Mesendoderm (in vitro differentiated cells): ENCODE data around the gene PFAS.

Experiments
- DNase-seq: peaks from one replicate; pipeline ENCODE4 v3.0.0; 2013
- H2AK5ac ChIP-seq: 2 replicates; pipeline ENCODE4 v1.6.1; 2013; ENCODE audit warnings: low read length, inconsistent platforms
- H2BK120ac ChIP-seq: 2 replicates; pipeline ENCODE4 v1.6.1; 2013; ENCODE audit warnings: low read depth, mild to moderate bottlenecking, low read length, moderate library complexity, mixed read lengths
- H2BK15ac ChIP-seq: replicated peaks from 2 replicates; pipeline ENCODE4 v1.6.1; 2013; ENCODE audit warnings: low read depth, mild to moderate bottlenecking, moderate library complexity
- H2BK5ac ChIP-seq: 2 replicates; pipeline ENCODE4 v1.6.1; 2013; ENCODE audit warnings: low read length, inconsistent platforms
- H3K18ac ChIP-seq: 2 replicates; pipeline ENCODE4 v1.6.1; 2013; ENCODE audit warnings: mild to moderate bottlenecking, low read length, mixed read lengths
- H3K23ac ChIP-seq: one replicate; pipeline ENCODE4 v1.6.1; 2013; ENCODE audit warnings: low read length
- H3K27ac ChIP-seq: 2 replicates; pipeline ENCODE4 v1.5.1; 2013; ENCODE audit warnings: low read depth, mild to moderate bottlenecking, inconsistent platforms, low read length, moderate library complexity
- H3K27me3 ChIP-seq: 2 replicates; pipeline ENCODE4 v1.6.1; 2013; ENCODE audit warnings: low read length, control low read depth, mild to moderate bottlenecking, inconsistent platforms; ENCODE audit not compliant: insufficient read depth, poor library complexity
- H3K36me3 ChIP-seq: 2 replicates; pipeline ENCODE4 v1.6.1; 2013; ENCODE audit warnings: low read length, inconsistent platforms; ENCODE audit not compliant: control insufficient read depth, insufficient read depth
- H3K4ac ChIP-seq: one replicate; pipeline ENCODE4 v1.6.1; 2013; ENCODE audit warnings: low read depth, mild to moderate bottlenecking, low read length, moderate library complexity
- H3K4me1 ChIP-seq: 2 replicates; pipeline ENCODE4 v1.6.1; 2013; ENCODE audit warnings: low read depth, low read length, inconsistent platforms; ENCODE audit not compliant: control insufficient read depth
- H3K4me2 ChIP-seq: 2 replicates; pipeline ENCODE4 v1.6.1; 2013; ENCODE audit warnings: low read length
- H3K4me3 ChIP-seq: 2 replicates; pipeline ENCODE4 v1.5.1; 2013; ENCODE audit warnings: mild to moderate bottlenecking, low read length
- H3K56ac ChIP-seq: one replicate; pipeline ENCODE4 v1.6.1; 2013; ENCODE audit warnings: low read length
- H3K79me1 ChIP-seq: 2 replicates; pipeline ENCODE4 v1.6.1; 2013; ENCODE audit warnings: low read length, inconsistent platforms
- H3K79me2 ChIP-seq: 2 replicates; pipeline ENCODE4 v1.6.1; 2013; ENCODE audit warnings: mild to moderate bottlenecking, low read length; ENCODE audit not compliant: control insufficient read depth, insufficient read depth
- H3K9ac ChIP-seq: 2 replicates; pipeline ENCODE4 v1.6.1; 2013; ENCODE audit warnings: low read length, inconsistent platforms
- H4K5ac ChIP-seq: one replicate; pipeline ENCODE4 v1.6.1; 2013; ENCODE audit warnings: low read length
- H4K8ac ChIP-seq: one replicate; pipeline ENCODE4 v1.6.1; 2013; ENCODE audit warnings: low read depth, mild to moderate bottlenecking, control low read depth, low read length, moderate library complexity
- WGBS: extraction: QIAGEN DNeasy Blood & Tissue Kit; methylation state at CpG from one replicate; pipeline ENCODE4 v1.1.7; 2013; ENCODE audit warnings: low lambda C conversion rate, missing lambda C conversion rate; ENCODE audit not compliant: insufficient coverage; ENCODE audit errors: extremely low coverage; 5-methylcytosine and 5-hydroxymethylcytosine counted together

PFAS gene

DNA sequence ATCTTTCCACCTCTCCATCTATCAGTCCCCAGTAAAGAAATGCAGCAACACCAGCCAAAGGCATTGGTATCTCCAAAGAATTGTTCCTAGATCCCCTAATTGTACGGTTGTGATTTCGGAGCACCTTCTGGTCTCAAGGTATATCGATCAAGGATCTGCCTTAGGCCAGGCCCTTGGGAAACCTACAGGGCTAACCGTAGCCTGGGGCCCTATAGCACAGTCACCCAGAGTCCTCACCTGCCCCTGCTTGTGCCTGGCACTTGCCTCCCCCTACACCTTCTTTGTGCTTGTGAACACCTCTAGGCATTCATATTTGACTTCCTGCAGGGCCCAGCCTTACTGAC, 21.9 kb upstream of the PFAS start:
- H4K8ac ChIP-seq: no peak overlapping the region
- H3K36me3 ChIP-seq: peaks cover 22% of the 10 kb centered on the region
- H3K4me2 ChIP-seq: peak overlapping the region; percentile 5
- no peak overlapping the region for H3K18ac ChIP-seq
- H3K79me1 ChIP-seq: no peaks in the 10 kb centered on the region
- peaks cover 3% of the 10 kb centered on the region for H3K4me1 ChIP-seq
- no peaks in the 10 kb centered on the region for H3K27me3 ChIP-seq
- peak overlapping the region; percentile 37 for H3K9ac ChIP-seq
- H3K27ac ChIP-seq: no peak overlapping the region
- DNase-seq: no peak
- H2BK120ac ChIP-seq: no peak overlapping the region
- no peak overlapping the region for H3K23ac ChIP-seq
- no peak overlapping the region for H2BK5ac ChIP-seq
- H3K4me3 ChIP-seq: no peak overlapping the region
- no peak overlapping the region for H2BK15ac ChIP-seq
- H3K79me2 ChIP-seq: no peaks in the 10 kb centered on the region
- no peak overlapping the region for H4K5ac ChIP-seq
- no peak overlapping the region for H3K4ac ChIP-seq
- H3K56ac ChIP-seq: peak overlapping the region; percentile 29
- H2AK5ac ChIP-seq: no peak overlapping the region
- no CpG with 5 or more reads among the region's 4 CpGs for WGBS

GRCh38 chr17:8231701-8232100, 17.4 kb upstream of the PFAS start:
- Histone ChIP-seq H3K4me2 (no peak overlapping the region), H2BK15ac (no peak overlapping the region), H3K27me3 (no peaks in the 10 kb centered on the region), H2BK120ac (no peak overlapping the region), H3K23ac (no peak overlapping the region), H3K79me2 (no peaks in the 10 kb centered on the region), H3K36me3 (peaks cover 30% of the 10 kb centered on the region), H2AK5ac (no peak overlapping the region), H3K56ac (no peak overlapping the region), H3K79me1 (no peaks in the 10 kb centered on the region), H4K8ac (no peak overlapping the region), H3K9ac (no peak overlapping the region), H3K27ac (no peak overlapping the region), H3K4ac (no peak overlapping the region), H4K5ac (no peak overlapping the region), H2BK5ac (no peak overlapping the region), H3K18ac (no peak overlapping the region), H3K4me3 (no peak overlapping the region), H3K4me1 (no peaks in the 10 kb centered on the region)
- WGBS: no CpG with 5 or more reads among the region's 10 CpGs
- no peak for DNase-seq

- Histone ChIP-seq H3K36me3 (peaks cover 25% of the 10 kb centered on the region), H3K56ac (no peak overlapping the region), H3K4ac (no peak overlapping the region)
Observed at GRCh38 chr17:8234361-8235270, 14.5 kb upstream of the PFAS start.

GRCh38 chr17:8235676-8236075, 13.4 kb upstream of the PFAS start:
- H3K27ac ChIP-seq: no peak overlapping the region
- H4K8ac ChIP-seq: no peak overlapping the region
- WGBS: no CpG with 5 or more reads among the region's 7 CpGs
- H3K79me1 ChIP-seq: no peaks in the 10 kb centered on the region
- no peak for DNase-seq
- H3K79me2 ChIP-seq: no peaks in the 10 kb centered on the region
- no peak overlapping the region for H2AK5ac ChIP-seq
- H3K36me3 ChIP-seq: peaks cover 20% of the 10 kb centered on the region
- no peak overlapping the region for H2BK15ac ChIP-seq
- no peak overlapping the region for H3K4ac ChIP-seq
- H4K5ac ChIP-seq: no peak overlapping the region
- H3K27me3 ChIP-seq: no peaks in the 10 kb centered on the region
- no peak overlapping the region for H2BK120ac ChIP-seq
- H3K23ac ChIP-seq: no peak overlapping the region
- no peak overlapping the region for H3K4me2 ChIP-seq
- H2BK5ac ChIP-seq: no peak overlapping the region
- no peak overlapping the region for H3K4me3 ChIP-seq
- no peak overlapping the region for H3K18ac ChIP-seq
- no peak overlapping the region for H3K56ac ChIP-seq
- H3K4me1 ChIP-seq: no peaks in the 10 kb centered on the region
- H3K9ac ChIP-seq: no peak overlapping the region

More at GRCh38 chr17:8234361-8235270, 14.5 kb upstream of the PFAS start:
- no peaks in the 10 kb centered on the region for H3K4me1 ChIP-seq
- DNase-seq: no peak
- H3K23ac ChIP-seq: no peak overlapping the region
- H2BK120ac ChIP-seq: no peak overlapping the region
- H2AK5ac ChIP-seq: no peak overlapping the region
- H2BK5ac ChIP-seq: no peak overlapping the region
- no peak overlapping the region for H3K4me2 ChIP-seq
- H3K79me1 ChIP-seq: no peaks in the 10 kb centered on the region
- H3K27ac ChIP-seq: no peak overlapping the region
- H3K18ac ChIP-seq: no peak overlapping the region
- H3K4me3 ChIP-seq: no peak overlapping the region
- WGBS: no CpG with 5 or more reads among the region's 21 CpGs
- no peak overlapping the region for H2BK15ac ChIP-seq
- H3K79me2 ChIP-seq: no peaks in the 10 kb centered on the region
- no peak overlapping the region for H4K8ac ChIP-seq
- H3K9ac ChIP-seq: no peak overlapping the region
- H4K5ac ChIP-seq: no peak overlapping the region
- no peaks in the 10 kb centered on the region for H3K27me3 ChIP-seq

DNA sequence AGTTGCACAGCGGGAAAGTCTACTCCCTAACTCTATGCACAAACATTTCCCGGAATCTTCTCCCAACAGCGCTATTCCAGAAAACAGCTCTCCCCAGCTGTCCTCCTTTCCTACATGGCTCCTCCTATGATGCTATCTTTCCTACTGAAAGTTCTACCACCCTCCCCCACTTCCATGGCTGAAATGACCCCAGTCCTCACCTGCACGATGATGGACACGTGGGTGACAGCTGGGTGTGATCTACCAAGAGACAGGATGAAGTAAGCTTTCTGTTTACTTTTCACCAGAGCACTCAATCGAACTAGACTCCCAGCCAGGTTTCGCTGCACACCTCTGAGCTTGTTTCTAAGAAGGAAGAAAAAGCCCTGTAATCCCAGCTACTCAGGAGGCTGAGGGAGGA, 11.9 kb upstream of the PFAS start:
- Histone ChIP-seq H3K36me3 (peaks cover 14% of the 10 kb centered on the region), H3K79me2 (no peaks in the 10 kb centered on the region), H3K27me3 (no peaks in the 10 kb centered on the region), H3K18ac (no peak overlapping the region), H2BK15ac (no peak overlapping the region), H3K23ac (no peak overlapping the region), H3K4me1 (no peaks in the 10 kb centered on the region), H3K9ac (no peak overlapping the region), H2BK120ac (no peak overlapping the region), H3K4ac (no peak overlapping the region), H3K79me1 (no peaks in the 10 kb centered on the region), H2AK5ac (no peak overlapping the region), H3K56ac (no peak overlapping the region), H2BK5ac (no peak overlapping the region), H3K4me3 (no peak overlapping the region), H4K8ac (no peak overlapping the region), H4K5ac (no peak overlapping the region), H3K27ac (no peak overlapping the region), H3K4me2 (no peak overlapping the region)
- no CpG with 5 or more reads among the region's 7 CpGs for WGBS
- no peak for DNase-seq

- Histone ChIP-seq H3K27me3 (no peaks in the 10 kb centered on the region), H3K9ac (no peak overlapping the region), H3K4me3 (no peak overlapping the region), H3K79me1 (no peaks in the 10 kb centered on the region), H3K27ac (no peak overlapping the region), H2AK5ac (no peak overlapping the region), H3K79me2 (no peaks in the 10 kb centered on the region), H3K4me2 (no peak overlapping the region), H2BK5ac (no peak overlapping the region), H2BK120ac (no peak overlapping the region), H3K18ac (no peak overlapping the region), H3K4me1 (no peaks in the 10 kb centered on the region), H3K23ac (no peak overlapping the region), H3K56ac (no peak overlapping the region), H2BK15ac (no peak overlapping the region), H3K36me3 (peaks cover 8% of the 10 kb centered on the region), H4K8ac (no peak overlapping the region), H3K4ac (no peak overlapping the region), H4K5ac (no peak overlapping the region)
- WGBS: no CpG with 5 or more reads among the region's 4 CpGs
- DNase-seq: no peak
Observed at GRCh38 chr17:8237886-8238285, 11.2 kb upstream of the PFAS start.
